HepG2 (cell line): ENCODE data around the gene MMP17. TPM values are rescaled to one million over a fixed set of nuclear protein-coding genes. Genes with fewer than 3 reads are reported as not detected.

ENCODE experiments used
- HNF4A ChIP-seq: sonication (generic); formaldehyde crosslinking; IDR thresholded peaks from 2 replicates; pipeline ENCODE4 v1.4.0; 2020; ENCODE audit warnings: missing genetic modification reagents
- MZF1 ChIP-seq: sonication (generic); formaldehyde crosslinking; IDR thresholded peaks from 2 replicates; pipeline ENCODE4 v1.8.1; 2023; ENCODE audit warnings: mild to moderate bottlenecking, missing genetic modification reagents, borderline replicate concordance
- NFATC3 ChIP-seq: sonication (generic); formaldehyde crosslinking; IDR thresholded peaks from 2 replicates; pipeline ENCODE4 v1.5.1; 2020; ENCODE audit warnings: mild to moderate bottlenecking, missing genetic modification reagents
- NFE2L1 ChIP-seq: sonication (generic); formaldehyde crosslinking; IDR thresholded peaks from 2 replicates; pipeline ENCODE4 v1.4.0; 2020; ENCODE audit warnings: missing genetic modification reagents, mild to moderate bottlenecking, borderline replicate concordance
- POLR2AphosphoS5 ChIP-seq: IDR thresholded peaks from 2 replicates; pipeline ENCODE4 v1.6.1; 2012; ENCODE audit warnings: low read depth, low read length
- STAG1 ChIP-seq: sonication (generic); formaldehyde crosslinking; IDR thresholded peaks from 2 replicates; pipeline ENCODE4 v1.4.0; 2020; ENCODE audit warnings: missing genetic modification reagents
- ZBTB7B ChIP-seq: sonication (generic); formaldehyde crosslinking; IDR thresholded peaks from 2 replicates; pipeline ENCODE4 v1.4.0; 2020; ENCODE audit warnings: missing genetic modification reagents
- ZNF446 ChIP-seq: sonication (generic); formaldehyde crosslinking; IDR thresholded peaks from 2 replicates; pipeline ENCODE4 v1.5.0; 2020; ENCODE audit warnings: mild to moderate bottlenecking, missing genetic modification reagents
- ZNF496 ChIP-seq: sonication (generic); formaldehyde crosslinking; IDR thresholded peaks from 2 replicates; pipeline ENCODE4 v1.8.1; 2023; ENCODE audit warnings: mild to moderate bottlenecking, moderate library complexity, missing genetic modification reagents; ENCODE audit not compliant: insufficient replicate concordance
- ZNF547 ChIP-seq: sonication (generic); formaldehyde crosslinking; IDR thresholded peaks from 2 replicates; pipeline ENCODE4 v1.5.1; 2020; ENCODE audit warnings: mild to moderate bottlenecking, missing genetic modification reagents
- ZNF670 ChIP-seq: sonication (generic); formaldehyde crosslinking; IDR thresholded peaks from 2 replicates; pipeline ENCODE4 v1.8.0; 2022; ENCODE audit warnings: mild to moderate bottlenecking, missing genetic modification reagents, borderline replicate concordance
- ZNF761 ChIP-seq: sonication (generic); formaldehyde crosslinking; conservative IDR thresholded peaks from 2 replicates; pipeline ENCODE4 v1.4.0; 2020; ENCODE audit warnings: mild to moderate bottlenecking, missing genetic modification reagents
- ZSCAN31 ChIP-seq: sonication (generic); formaldehyde crosslinking; IDR thresholded peaks from 2 replicates; pipeline ENCODE4 v1.5.0; 2020; ENCODE audit warnings: low read depth, mild to moderate bottlenecking, missing genetic modification reagents
- polyA plus RNA-seq, 8 experiments: library from polyadenylated mRNA; depleted of rRNA in 3 of 8; stranded (reverse) in 7 of 8; unstranded in 1 of 8; fragments of >200 nt; fragmentation: Illumina TruSeq in 4 of 8; extraction: Trizol in 4 of 8; gene quantifications; 2 replicates each; pipeline versions ENCODE4 v1.2.1 to v1.2.3, GENCODE V29; 2011 to 2016; ENCODE audit warnings: low read depth in 4 of 8, missing spikeins in 1 of 8, mixed read lengths in 1 of 8; ENCODE audit not compliant: insufficient read depth in 1 of 8
- total RNA-seq, 5 experiments: library from RNA; depleted of rRNA; stranded (reverse); fragments of >200 nt; fragmentation: Illumina TruSeq; extraction: Trizol; gene quantifications; 2 replicates each; pipeline ENCODE4 v1.2.3, GENCODE V29; 2016; ENCODE audit warnings: low read depth in 1 of 5
- TF ChIP-seq, protein P1 (sequence below): sonication (generic); formaldehyde crosslinking; IDR thresholded peaks from 2 replicates; pipeline ENCODE4 v1.4.0; 2020; ENCODE audit warnings: missing genetic modification reagents
- TF ChIP-seq, protein P2 (sequence below): sonication (generic); formaldehyde crosslinking; IDR thresholded peaks from 2 replicates; pipeline ENCODE4 v1.8.0; 2023; ENCODE audit warnings: mild to moderate bottlenecking, missing genetic modification reagents
- TF ChIP-seq, protein P3 (sequence below): sonication (generic); formaldehyde crosslinking; IDR thresholded peaks from 2 replicates; pipeline ENCODE4 v1.9.0; 2021; ENCODE audit warnings: missing genetic modification reagents, borderline replicate concordance
- TF ChIP-seq, protein P4 (sequence below): sonication (generic); formaldehyde crosslinking; IDR thresholded peaks from 2 replicates; pipeline ENCODE4 v1.9.0; 2022; ENCODE audit warnings: missing genetic modification reagents, mild to moderate bottlenecking, borderline replicate concordance
- TF ChIP-seq, protein P5 (sequence below): sonication (generic); formaldehyde crosslinking; IDR thresholded peaks from 2 replicates; pipeline ENCODE4 v1.8.1; 2023; ENCODE audit warnings: mild to moderate bottlenecking, missing genetic modification reagents
- TF ChIP-seq, protein P6 (sequence below): sonication (generic); formaldehyde crosslinking; IDR thresholded peaks from 2 replicates; pipeline ENCODE4 v1.4.0; 2020; ENCODE audit warnings: missing genetic modification reagents, borderline replicate concordance

MMP17 gene
- total and polyA plus RNA-seq, 2 of the 13 experiments (the other 11 are each of a cell fraction or from before 2014, with no cell fraction given), result 0.55 to 0.80 TPM

DNA sequence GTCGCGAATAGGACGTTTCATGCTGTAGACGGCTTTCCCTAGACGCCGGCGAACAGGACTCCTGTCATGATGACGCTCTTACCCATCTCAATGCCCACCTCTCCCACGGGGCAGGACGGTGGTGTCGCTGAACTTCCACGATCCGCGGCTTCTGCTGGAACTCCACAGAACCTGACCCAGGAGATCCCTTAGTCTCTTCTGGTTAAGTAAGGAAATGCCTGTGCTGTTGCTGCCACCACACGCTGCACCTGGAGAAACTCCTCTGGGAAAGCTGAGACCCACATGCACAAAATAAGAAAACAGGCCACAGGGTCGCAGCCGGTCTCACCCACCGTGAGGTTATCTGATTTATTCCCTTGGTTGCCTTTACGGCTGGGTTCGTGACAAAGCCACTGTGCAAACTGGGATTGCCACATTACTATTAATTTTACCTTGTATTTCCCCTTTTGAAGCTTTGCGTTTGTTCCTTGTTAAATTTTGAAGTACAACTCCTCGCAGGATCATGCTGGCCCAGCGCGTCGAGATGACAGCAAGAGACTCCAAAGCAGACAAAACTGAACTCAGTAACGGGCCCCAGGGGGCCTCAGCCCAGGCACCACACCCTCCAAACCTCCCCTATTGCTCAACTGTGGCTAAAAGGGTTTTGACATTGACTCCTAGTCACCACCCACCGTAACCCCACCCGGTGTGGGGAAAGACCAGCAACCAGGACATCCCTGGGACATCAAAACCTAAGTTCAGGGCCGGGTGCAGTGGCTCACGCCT is 9.2 kb upstream of the MMP17 start (continued):
- TF ChIP-seq POLR2AphosphoS5 (no peak), NFE2L1 (CRISPR knock-in tag) (no peak), ZSCAN31 (CRISPR knock-in tag) (no peak), MZF1 (no peak), ZNF496 (no peak), ZNF761 (no peak), ZNF446 (CRISPR knock-in tag) (no peak), NFATC3 (CRISPR knock-in tag) (no peak), ZNF547 (CRISPR knock-in tag) (no peak), STAG1 (peak; percentile 29; the same call in 1 of the 2 replicates), ZNF670 (CRISPR knock-in tag) (no peak), HNF4A (peak; percentile 21; the same call in 1 of the 2 replicates), ZBTB7B (CRISPR knock-in tag) (no peak)
- TF ChIP-seq, protein P1, sequence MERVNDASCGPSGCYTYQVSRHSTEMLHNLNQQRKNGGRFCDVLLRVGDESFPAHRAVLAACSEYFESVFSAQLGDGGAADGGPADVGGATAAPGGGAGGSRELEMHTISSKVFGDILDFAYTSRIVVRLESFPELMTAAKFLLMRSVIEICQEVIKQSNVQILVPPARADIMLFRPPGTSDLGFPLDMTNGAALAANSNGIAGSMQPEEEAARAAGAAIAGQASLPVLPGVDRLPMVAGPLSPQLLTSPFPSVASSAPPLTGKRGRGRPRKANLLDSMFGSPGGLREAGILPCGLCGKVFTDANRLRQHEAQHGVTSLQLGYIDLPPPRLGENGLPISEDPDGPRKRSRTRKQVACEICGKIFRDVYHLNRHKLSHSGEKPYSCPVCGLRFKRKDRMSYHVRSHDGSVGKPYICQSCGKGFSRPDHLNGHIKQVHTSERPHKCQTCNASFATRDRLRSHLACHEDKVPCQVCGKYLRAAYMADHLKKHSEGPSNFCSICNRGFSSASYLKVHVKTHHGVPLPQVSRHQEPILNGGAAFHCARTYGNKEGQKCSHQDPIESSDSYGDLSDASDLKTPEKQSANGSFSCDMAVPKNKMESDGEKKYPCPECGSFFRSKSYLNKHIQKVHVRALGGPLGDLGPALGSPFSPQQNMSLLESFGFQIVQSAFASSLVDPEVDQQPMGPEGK (CRISPR knock-in tag), result peak; percentile 58
- TF ChIP-seq, protein P2, sequence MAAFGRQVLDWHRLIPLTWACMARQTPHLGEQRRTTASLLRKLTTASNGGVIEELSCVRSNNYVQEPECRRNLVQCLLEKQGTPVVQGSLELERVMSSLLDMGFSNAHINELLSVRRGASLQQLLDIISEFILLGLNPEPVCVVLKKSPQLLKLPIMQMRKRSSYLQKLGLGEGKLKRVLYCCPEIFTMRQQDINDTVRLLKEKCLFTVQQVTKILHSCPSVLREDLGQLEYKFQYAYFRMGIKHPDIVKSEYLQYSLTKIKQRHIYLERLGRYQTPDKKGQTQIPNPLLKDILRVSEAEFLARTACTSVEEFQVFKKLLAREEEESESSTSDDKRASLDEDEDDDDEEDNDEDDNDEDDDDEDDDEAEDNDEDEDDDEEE (CRISPR knock-in tag), result no peak
- TF ChIP-seq, protein P3, sequence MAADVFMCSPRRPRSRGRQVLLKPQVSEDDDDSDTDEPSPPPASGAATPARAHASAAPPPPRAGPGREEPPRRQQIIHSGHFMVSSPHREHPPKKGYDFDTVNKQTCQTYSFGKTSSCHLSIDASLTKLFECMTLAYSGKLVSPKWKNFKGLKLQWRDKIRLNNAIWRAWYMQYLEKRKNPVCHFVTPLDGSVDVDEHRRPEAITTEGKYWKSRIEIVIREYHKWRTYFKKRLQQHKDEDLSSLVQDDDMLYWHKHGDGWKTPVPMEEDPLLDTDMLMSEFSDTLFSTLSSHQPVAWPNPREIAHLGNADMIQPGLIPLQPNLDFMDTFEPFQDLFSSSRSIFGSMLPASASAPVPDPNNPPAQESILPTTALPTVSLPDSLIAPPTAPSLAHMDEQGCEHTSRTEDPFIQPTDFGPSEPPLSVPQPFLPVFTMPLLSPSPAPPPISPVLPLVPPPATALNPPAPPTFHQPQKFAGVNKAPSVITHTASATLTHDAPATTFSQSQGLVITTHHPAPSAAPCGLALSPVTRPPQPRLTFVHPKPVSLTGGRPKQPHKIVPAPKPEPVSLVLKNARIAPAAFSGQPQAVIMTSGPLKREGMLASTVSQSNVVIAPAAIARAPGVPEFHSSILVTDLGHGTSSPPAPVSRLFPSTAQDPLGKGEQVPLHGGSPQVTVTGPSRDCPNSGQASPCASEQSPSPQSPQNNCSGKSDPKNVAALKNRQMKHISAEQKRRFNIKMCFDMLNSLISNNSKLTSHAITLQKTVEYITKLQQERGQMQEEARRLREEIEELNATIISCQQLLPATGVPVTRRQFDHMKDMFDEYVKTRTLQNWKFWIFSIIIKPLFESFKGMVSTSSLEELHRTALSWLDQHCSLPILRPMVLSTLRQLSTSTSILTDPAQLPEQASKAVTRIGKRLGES, result no peak
- TF ChIP-seq, protein P4, sequence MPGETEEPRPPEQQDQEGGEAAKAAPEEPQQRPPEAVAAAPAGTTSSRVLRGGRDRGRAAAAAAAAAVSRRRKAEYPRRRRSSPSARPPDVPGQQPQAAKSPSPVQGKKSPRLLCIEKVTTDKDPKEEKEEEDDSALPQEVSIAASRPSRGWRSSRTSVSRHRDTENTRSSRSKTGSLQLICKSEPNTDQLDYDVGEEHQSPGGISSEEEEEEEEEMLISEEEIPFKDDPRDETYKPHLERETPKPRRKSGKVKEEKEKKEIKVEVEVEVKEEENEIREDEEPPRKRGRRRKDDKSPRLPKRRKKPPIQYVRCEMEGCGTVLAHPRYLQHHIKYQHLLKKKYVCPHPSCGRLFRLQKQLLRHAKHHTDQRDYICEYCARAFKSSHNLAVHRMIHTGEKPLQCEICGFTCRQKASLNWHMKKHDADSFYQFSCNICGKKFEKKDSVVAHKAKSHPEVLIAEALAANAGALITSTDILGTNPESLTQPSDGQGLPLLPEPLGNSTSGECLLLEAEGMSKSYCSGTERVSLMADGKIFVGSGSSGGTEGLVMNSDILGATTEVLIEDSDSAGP (CRISPR knock-in tag), result peak; percentile 34; the same call in 1 of the 2 replicates
- TF ChIP-seq, protein P5, sequence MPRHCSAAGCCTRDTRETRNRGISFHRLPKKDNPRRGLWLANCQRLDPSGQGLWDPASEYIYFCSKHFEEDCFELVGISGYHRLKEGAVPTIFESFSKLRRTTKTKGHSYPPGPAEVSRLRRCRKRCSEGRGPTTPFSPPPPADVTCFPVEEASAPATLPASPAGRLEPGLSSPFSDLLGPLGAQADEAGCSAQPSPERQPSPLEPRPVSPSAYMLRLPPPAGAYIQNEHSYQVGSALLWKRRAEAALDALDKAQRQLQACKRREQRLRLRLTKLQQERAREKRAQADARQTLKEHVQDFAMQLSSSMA (CRISPR knock-in tag), result no peak
- TF ChIP-seq, protein P6, sequence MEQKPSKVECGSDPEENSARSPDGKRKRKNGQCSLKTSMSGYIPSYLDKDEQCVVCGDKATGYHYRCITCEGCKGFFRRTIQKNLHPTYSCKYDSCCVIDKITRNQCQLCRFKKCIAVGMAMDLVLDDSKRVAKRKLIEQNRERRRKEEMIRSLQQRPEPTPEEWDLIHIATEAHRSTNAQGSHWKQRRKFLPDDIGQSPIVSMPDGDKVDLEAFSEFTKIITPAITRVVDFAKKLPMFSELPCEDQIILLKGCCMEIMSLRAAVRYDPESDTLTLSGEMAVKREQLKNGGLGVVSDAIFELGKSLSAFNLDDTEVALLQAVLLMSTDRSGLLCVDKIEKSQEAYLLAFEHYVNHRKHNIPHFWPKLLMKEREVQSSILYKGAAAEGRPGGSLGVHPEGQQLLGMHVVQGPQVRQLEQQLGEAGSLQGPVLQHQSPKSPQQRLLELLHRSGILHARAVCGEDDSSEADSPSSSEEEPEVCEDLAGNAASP, result no peak
